ENCODE measurements around the gene ARL3. TPM values are rescaled to one million over a fixed set of nuclear protein-coding genes. Genes with fewer than 3 reads are reported as not detected.
"Not testable (repeated sequence)": the region's sequence is repeated elsewhere in the genome, so short reads cannot be mapped to it uniquely, and the experiment has no call there.

Gene ARL3
- total RNA-seq, 3 donors from 2014 or later, result 2.4 to 11.2 (median 4.4) TPM

DNA sequence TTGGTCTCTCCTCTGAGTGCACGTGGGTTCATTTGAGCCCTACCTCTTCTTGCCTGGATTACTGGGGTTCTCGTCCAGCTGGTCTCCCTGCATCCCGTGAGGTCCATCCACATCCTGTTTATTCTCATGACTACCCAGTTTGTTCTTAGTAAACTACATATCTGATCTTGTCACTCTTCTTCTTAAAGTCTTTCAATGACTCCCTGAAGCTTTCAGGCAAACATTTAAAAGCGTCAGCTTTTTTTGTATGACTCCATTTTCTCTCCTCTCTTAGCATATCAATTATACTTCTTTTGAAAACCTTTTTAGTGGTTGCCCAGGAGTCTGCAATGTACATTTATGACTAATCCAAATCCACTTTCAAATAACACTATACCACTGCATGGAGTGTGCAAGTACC, 7.8 kb upstream of the ARL3 start:
- Histone ChIP-seq H3K4me1 (ENCODE audit: low read depth) (no peaks in the 10 kb centered on the region), H3K36me3 (ENCODE audit: low read depth) (no peaks in the 10 kb centered on the region), H3K4me3 (no peak overlapping the region), H3K9me3 (no peaks in the 10 kb centered on the region)
- TF ChIP-seq, protein P1, sequence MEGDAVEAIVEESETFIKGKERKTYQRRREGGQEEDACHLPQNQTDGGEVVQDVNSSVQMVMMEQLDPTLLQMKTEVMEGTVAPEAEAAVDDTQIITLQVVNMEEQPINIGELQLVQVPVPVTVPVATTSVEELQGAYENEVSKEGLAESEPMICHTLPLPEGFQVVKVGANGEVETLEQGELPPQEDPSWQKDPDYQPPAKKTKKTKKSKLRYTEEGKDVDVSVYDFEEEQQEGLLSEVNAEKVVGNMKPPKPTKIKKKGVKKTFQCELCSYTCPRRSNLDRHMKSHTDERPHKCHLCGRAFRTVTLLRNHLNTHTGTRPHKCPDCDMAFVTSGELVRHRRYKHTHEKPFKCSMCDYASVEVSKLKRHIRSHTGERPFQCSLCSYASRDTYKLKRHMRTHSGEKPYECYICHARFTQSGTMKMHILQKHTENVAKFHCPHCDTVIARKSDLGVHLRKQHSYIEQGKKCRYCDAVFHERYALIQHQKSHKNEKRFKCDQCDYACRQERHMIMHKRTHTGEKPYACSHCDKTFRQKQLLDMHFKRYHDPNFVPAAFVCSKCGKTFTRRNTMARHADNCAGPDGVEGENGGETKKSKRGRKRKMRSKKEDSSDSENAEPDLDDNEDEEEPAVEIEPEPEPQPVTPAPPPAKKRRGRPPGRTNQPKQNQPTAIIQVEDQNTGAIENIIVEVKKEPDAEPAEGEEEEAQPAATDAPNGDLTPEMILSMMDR (IDR thresholded peaks at IDR 0.05), result no peak
- intact Hi-C loops (cut with DNase I, micrococcal nuclease), result loop anchor here in 1 of 2 donors (10.0 kb wide), 1 partner anchor 113 kb away; the partner anchor contains the start of gene CYP17A1
- ATAC-seq (no peak), DNase-seq (no peak)

DNA sequence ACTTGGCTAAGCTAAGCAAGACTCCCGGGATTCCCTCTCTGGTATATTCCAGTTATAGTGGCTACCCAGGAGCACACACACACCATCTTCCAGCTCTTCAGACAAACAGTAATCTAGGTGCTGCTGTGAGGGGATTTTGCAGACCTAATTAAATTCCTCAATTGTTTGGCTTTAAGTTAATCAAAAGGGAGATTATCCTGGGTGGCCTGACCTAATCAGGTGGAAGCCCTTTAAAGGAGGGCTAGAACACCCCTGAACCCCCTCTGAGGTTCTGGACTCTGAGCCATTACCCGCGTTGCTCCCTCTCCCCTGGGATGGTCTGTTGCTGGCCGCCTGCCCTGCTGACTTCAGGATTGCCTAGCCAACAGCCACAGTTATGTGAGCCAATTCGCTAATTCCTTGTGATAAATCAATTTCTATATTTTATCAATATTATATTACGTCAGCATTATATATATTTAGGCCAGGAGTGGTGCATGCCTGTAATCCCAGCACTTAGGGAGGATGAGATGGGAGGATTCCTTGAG, 6.6 kb upstream of the ARL3 start:
- Histone ChIP-seq H3K9me3 (no peaks in the 10 kb centered on the region), H3K4me3 (no peak overlapping the region), H3K4me1 (ENCODE audit: low read depth) (no peaks in the 10 kb centered on the region), H3K36me3 (ENCODE audit: low read depth) (no peaks in the 10 kb centered on the region)
- TF ChIP-seq, protein P1 (IDR thresholded peaks at IDR 0.05), result no peak
- no peak for DNase-seq
- no peak for ATAC-seq
- intact Hi-C loops (cut with DNase I, micrococcal nuclease), result loop anchor here in 1 of 2 donors (10.0 kb wide), 1 partner anchor 114 kb away; the partner anchor contains the start of gene CYP17A1

DNA sequence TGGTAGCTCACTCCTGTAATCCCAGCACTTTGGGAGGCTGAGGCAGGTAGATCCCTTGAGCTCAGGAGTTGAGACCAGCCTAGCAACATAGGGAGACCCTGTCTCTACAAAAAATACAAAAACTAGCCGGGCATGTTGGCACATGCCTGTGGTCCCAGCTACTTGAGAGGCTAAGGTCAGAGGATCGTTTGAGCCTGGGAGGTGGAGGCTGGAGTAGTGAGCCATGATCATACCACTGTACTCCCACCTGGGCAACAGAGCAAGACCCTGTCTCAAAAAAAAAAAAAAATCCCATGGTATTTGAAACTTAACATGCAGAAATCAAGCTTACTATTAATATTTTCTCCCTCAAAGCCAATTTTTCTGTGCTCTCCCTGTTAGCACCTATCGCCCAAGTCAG, 6.1 kb upstream of the ARL3 start:
- no peak for ATAC-seq
- TF ChIP-seq, protein P1 (IDR thresholded peaks at IDR 0.05), result no peak

DNA sequence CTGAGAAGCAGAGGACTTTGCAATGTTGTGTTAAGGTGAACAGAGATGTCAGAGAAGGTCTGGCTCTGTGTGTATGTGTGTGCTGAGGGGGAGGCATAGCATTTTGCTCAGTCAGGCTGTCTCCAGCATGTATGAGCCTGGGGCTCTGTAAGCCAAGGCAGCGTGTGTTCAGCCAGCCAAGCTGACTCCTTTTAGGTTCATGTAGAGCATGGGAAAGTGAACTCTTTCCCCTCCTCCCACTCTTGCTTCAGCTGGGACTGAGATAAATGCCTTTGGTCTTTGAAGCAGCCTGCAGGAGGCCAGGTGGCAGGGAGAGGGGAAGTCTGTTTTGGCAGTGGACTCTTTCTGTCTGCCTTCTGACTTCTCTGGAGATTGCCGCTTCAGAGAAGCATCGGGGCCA, 4.0 kb upstream of the ARL3 start:
- peaks cover 6% of the 10 kb centered on the region for H3K4me1 ChIP-seq (ENCODE audit: low read depth)
- H3K4me3 ChIP-seq, result no peak overlapping the region
- ATAC-seq (no peak), DNase-seq (no peak)
- H3K9me3 ChIP-seq, result no peaks in the 10 kb centered on the region
- TF ChIP-seq, protein P1 (IDR thresholded peaks at IDR 0.05), result no peak
- intact Hi-C loops (cut with DNase I, micrococcal nuclease), result no loop called here
- no peaks in the 10 kb centered on the region for H3K36me3 ChIP-seq (ENCODE audit: low read depth)

More for the DNA sequence above, 6.1 kb upstream of the ARL3 start:
- Histone ChIP-seq H3K4me3 (no peak overlapping the region), H3K9me3 (no peaks in the 10 kb centered on the region), H3K36me3 (ENCODE audit: low read depth) (no peaks in the 10 kb centered on the region), H3K4me1 (ENCODE audit: low read depth) (peaks cover 3% of the 10 kb centered on the region)
- intact Hi-C loops (cut with DNase I, micrococcal nuclease), result loop anchor here in 1 of 2 donors (10.0 kb wide), 1 partner anchor 114 kb away; the partner anchor contains the start of gene CYP17A1
- no peak for DNase-seq

DNA sequence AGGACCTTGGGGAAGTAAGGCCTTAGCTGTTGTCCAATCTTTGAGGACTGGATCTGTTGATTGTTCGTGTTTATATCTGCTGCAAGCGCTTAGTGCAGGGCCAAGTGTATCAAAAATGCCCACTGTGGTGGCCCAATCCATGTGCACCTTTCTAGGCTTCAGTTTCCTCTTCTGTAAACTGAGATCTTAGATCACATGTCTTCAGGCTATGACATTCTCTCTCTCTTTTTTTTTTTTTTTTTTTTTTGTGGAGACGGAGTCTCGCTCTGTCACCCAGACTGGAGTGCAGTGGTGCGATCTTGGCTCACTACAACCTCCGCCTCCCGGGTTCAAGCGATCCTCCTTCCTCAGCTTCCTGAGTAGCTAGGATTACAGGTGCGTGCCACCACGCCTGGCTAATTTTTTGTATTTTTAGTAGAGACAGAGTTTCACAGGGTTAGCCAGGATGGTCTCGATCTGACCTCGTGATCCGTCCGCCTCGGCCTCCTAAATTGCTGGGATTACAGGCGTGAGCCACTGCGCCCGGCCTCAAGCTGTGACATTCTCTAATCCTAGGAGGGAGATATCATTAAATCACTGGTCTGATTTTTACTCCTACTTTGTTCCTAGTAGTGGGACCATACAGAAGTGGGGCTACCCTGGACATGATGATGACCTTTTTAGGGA, 2.8 kb upstream of the ARL3 start:
- ATAC-seq; H3K36me3 ChIP-seq (ENCODE audit: low read depth); H3K4me3 ChIP-seq; H3K9me3 ChIP-seq; intact Hi-C loops (cut with DNase I, micrococcal nuclease); H3K4me1 ChIP-seq (ENCODE audit: low read depth); DNase-seq: not testable (repeated sequence)

DNA sequence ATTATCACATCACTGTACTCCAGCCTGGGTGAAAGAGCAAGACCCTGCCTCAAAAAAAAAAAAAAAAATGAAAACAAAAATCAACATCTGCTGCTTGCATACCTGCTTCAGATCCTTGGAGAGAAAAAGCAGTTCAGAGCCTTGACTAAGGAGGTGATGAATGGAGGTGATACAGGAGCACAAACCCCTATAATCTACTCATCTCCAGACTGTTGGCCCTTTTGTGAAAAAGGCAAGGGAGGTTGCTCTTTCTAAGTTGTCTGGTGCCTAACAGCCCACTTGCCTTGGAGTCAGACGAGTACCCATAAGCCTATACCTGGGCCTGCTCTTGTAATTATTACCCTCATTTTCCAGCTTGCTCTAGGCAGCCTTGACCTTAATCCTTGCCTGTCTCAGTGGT, 1.7 kb upstream of the ARL3 start:
- no peaks in the 10 kb centered on the region for H3K36me3 ChIP-seq (ENCODE audit: low read depth)
- ATAC-seq (no peak), DNase-seq (no peak)
- no peak overlapping the region for H3K4me3 ChIP-seq
- no peaks in the 10 kb centered on the region for H3K9me3 ChIP-seq
- peaks cover 6% of the 10 kb centered on the region for H3K4me1 ChIP-seq (ENCODE audit: low read depth)
- intact Hi-C loops (cut with DNase I, micrococcal nuclease), result no loop called here
- TF ChIP-seq, protein P1 (IDR thresholded peaks at IDR 0.05), result no peak

All from mucosa of descending colon (tissue), 3 donors.